GM18909 (cell line): ENCODE results near the gene ECT2.
"Not testable (repeated sequence)": the region's sequence is repeated elsewhere in the genome, so short reads cannot be mapped to it uniquely, and the experiment has no call there.

ENCODE experiments used
- ATAC-seq: cut with Tn5 transposase; IDR thresholded peaks from one replicate; pipeline ENCODE4 v1.9.1; 2021; ENCODE audit warnings: mild to moderate bottlenecking; ENCODE audit not compliant: unreplicated experiment, poor library complexity

ECT2 gene

DNA sequence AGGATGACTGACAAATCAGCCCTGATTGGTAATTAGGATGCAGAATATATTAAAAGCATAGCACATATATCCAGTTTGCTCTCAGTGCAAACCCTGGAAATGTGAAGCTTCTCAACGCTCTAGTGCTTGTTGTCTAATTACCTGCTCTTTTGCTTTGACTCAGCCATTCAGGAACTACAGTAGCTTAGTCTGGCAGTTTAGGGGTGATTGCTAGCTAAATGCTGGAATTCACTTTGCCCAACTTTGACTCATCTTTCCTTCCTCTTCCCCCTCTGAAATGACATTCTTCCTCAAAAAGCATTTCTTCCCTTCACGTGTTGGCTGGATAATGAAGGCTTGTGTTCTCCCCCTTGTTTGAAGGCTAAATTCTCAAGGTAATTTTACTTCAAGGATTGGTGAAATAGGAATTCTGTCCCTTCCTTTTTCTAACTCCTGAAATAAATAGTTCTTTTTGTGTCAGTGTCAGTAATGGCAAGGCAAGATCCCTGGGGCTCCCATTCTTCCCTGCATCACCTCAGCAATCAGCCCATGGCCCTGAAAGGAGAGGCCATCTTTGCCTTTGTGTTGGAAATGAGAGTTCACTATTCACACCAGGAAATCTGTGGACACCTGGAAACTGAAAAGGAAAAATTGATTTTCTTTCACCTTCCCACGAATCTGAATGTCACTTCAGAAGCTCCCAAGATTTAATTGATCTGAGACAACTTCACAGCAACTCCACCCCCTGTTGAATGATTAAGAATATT, 103.6 kb downstream of the ECT2 start:
- ATAC-seq: no peak

DNA sequence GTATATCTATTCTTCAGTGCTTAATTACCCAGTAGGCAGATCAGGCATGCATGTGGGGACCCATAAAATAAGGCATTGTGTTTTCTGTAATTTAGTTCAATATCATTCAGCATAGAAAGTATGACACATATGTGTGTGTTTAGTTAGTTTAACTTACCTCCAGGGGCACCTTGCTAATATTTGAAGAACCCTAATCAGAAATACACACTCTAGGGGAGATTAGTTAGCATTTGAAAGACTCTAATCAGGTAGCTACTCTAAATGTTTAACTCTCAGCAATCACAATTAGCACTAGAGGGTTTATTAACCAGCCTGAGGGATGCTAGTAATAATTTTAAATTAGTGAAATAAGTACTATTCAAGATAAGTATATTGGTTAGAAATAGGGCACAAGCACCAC, 104.5 kb downstream of the ECT2 start:
- no peak for ATAC-seq

DNA sequence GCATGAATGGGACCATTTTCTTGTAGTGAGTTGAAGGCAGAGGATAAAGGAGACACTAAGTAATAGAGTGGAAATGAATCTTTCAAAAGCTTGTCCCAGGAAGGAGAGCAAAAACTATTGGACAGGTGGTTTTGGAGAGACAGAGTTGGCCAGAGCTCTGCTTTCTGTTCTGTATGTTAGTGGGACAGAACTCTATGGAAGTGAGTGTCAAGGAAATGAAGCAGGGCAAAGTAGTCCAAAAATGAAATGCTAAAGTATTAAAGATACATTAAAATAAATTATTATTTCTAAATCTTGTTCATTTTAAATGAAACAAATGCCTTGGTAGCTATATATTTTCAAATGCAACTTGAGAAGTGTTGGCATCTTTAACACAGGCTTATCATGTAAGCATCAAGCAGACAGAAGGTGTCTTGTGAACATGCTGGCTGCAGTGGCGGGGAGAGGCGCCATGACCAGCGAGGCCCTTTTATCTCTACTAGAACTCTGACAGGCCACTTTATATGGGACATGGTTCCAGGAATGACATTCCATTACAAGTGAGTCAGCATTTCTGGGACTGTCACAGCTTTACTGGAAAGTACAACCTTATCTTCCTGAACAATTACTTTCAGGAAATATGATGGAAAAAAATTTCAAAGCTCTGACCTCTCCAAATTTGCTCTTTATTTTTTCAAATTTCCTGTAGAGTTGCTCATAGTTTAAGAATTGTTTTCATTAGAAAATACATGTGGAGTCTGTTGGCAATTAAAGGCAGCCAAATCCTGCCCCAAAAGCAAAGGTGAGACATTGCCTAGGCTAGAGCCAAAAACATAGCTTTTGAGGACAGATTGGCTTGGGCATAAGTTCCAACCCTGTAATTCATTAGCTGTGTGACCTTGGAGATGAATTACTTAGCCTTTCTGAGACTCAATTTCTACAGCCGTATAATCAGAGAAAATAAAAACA, 106.5 kb downstream of the ECT2 start:
- no peak for ATAC-seq

DNA sequence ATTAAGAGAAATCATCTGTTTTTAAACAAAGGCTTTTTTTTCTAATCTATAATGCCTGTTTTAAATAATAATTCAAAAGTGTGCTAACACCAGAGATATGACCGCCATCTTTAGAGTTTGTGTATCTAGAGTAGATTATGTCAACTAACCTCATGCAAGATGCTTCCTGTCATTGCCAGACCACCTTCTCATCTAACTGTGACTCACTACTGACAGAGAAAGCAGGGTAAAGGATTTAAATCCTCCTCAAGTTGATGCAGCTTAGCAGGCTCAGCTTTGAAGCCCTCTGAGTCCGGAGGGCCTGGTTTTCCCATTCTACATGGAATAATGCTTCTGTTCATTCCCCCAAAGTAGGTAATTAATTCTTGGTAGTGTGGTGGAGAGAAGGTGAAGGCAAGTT, 108.5 kb downstream of the ECT2 start:
- no peak for ATAC-seq

DNA sequence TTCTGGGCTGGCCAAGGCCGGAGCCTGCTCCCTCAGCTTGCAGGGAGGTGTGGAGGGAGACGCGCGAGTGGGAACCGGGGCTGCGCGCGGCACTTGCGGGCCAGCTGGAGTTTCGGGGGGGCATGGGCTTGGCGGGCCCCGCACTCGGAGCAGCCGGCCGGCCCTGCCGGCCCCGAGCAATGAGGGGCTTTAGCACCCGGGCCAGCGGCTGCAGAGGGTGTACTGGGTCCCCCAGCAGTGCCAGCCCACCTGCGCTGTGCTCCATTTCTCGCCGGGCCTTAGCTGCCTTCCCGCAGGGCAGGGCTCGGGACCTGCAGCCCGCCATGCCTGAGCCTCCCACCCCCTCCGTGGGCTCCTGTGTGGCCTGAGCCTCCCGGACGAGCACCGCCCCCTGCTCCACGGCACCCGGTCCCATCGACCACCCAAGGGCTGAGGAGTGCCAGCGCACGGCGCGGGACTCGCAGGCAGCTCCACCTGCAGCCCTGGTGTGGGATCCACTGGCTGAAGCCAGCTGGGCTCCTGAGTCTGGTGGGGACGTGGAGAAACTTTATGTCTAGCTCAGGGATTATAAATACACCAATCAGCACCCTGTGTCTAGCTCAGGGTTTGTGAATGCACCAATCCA, 116.3 kb downstream of the ECT2 start:
- not testable (repeated sequence) for ATAC-seq

DNA sequence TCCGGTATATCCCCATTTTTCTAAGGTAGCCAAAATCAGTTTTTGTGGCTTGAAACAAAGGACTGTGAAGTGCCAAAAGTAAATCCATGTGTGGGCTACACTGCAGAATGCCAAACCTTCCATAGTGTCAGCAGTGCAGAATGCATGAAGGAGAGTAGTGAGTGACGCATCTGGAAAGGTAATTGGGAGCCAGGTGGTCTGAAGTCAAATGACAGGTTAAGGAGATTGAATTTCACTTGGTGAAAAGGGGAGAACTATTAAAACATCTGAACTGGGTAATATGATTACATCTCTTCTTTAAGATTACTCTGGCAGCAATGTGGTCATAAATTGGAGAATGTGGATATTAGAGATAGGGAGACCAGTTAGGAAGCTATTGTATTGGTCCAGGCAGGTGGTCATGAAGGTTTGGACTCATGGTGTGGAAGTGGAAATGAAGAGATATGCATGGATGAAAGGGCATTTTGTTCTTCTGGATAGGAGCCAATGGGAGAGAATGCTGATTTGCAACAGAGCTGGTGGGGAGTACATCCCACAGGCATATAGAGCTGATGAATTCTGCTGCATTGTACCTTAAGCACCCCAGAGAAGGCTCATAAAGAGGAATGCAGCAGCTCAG, 118.2 kb downstream of the ECT2 start:
- no peak for ATAC-seq

DNA sequence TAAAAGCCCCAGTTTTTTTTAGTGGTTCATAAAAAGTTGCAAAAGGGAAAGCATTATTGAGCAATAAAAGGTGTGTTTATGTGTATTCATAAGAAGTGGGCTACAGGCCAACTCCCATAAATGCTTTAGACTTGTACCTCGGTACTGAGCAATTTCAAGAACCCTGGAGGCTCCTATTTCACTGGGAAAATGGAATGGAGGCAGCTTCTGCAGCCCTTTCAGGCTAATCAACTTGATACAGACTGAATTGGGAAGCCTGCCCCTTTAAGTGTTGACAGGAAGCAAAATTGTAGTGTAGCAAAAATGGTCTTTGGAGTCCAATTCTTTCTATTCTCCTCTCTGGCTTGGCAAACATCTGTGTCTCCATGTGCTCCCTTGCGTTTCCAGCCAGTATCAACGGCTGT, 118.8 kb downstream of the ECT2 start:
- no peak for ATAC-seq

DNA sequence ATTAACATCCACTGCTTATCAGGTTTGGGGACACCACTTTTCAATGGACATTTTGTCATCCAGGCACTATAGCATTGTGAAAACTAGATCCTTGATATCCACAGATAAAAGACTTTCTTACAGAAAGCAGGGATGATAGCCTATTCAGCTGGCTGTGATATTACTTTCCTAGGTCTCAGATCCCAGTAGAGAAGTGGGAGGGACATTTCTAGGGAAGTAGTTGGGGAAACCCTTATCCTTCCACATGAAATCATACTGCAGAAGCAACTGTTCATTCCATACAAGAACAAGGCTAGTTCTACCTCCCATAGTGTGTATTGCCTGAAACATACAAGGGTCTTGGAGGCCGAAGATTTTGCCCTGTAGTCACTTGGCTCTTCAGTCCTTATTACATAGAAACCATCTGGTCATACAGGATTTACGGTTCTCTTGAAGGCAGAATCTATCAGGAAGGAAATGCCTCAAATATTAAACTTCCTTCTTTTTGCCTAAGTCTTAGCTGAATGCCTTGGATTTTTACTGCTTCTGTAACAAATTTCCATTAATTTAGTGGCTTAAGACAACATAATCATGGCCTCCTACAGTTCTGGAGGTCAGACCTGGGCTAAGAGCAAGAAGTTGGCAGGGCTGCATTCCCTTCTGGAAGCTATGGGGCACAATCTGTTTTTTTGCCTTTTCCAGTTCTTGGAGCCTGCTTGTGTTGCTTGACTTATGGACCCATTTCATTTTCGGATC, 119.4 kb downstream of the ECT2 start:
- ATAC-seq: no peak
